Panc1 (cell line): ENCODE data around the gene IL10. TPM values are rescaled to one million over a fixed set of nuclear protein-coding genes. Genes with fewer than 3 reads are reported as not detected.

Source experiments
- ATAC-seq: fragments of 200-7000 bp; cut with Tn5 transposase; 2 replicates; pipeline ENCODE4 v1.9.1; 2020; ENCODE audit warnings: mild to moderate bottlenecking, moderate library complexity
- BruUV-seq: library from RNA; stranded (reverse); fragments of 400-500 nt; replicated peaks from 2 replicates; lab custom pipeline; 2021; lab: Mats Ljungman, UMichigan
- CTCF ChIA-PET: fragments of 300-600 bp; sonication (Branson Sonifier 250); formaldehyde crosslinking; loops from one replicate; lab custom pipeline; 2022; ENCODE audit warnings: antibody characterized with exemption; lab: Charles Lee
- POLR2A ChIA-PET: fragments of 300-600 bp; sonication (Branson Sonifier 250); formaldehyde crosslinking; loops from one replicate; lab custom pipeline; 2022; ENCODE audit warnings: antibody characterized with exemption; lab: Charles Lee
- DNase-seq: peaks from one replicate; pipeline ENCODE4 v3.0.0-alpha.2; 2010; ENCODE audit warnings: low read depth, low spot score
- H3K27ac ChIP-seq: 2 replicates; pipeline ENCODE4 v1.5.1; 2011; ENCODE audit warnings: mild to moderate bottlenecking, low read length, inconsistent platforms
- H3K27me3 ChIP-seq: fragments of 200-500 bp; sonication (Bioruptor generic); 2 replicates; pipeline ENCODE4 v1.6.0; 2014; ENCODE audit warnings: low read length, inconsistent platforms; ENCODE audit not compliant: control insufficient read depth, insufficient read depth
- H3K36me3 ChIP-seq: fragments of 200-500 bp; sonication (Bioruptor generic); 2 replicates; pipeline ENCODE4 v1.5.1; 2014; ENCODE audit warnings: inconsistent platforms, mild to moderate bottlenecking, low read length, moderate library complexity; ENCODE audit not compliant: control insufficient read depth, insufficient read depth
- H3K4me1 ChIP-seq: 2 replicates; pipeline ENCODE4 v1.5.1; 2011; ENCODE audit warnings: inconsistent platforms, mild to moderate bottlenecking, low read length, moderate library complexity; ENCODE audit not compliant: control insufficient read depth, insufficient read depth
- H3K4me3 ChIP-seq, 2 experiments: 2 replicates each; pipeline ENCODE4 v1.5.1; 2011 to 2012; ENCODE audit warnings: low read depth in 2 of 2, low read length in 2 of 2, mild to moderate bottlenecking in 2 of 2, inconsistent platforms in 1 of 2, moderate library complexity in 1 of 2
- H3K9me3 ChIP-seq: fragments of 200-500 bp; sonication (Bioruptor generic); 2 replicates; pipeline ENCODE4 v1.5.1; 2014; ENCODE audit warnings: low read depth, mild to moderate bottlenecking, inconsistent platforms, low read length, moderate library complexity; ENCODE audit not compliant: control insufficient read depth, insufficient read depth
- POLR2AphosphoS5 ChIP-seq: IDR thresholded peaks from 2 replicates; pipeline ENCODE4 v1.6.1; 2012; ENCODE audit warnings: mild to moderate bottlenecking, low read depth, low read length, moderate library complexity
- SIN3A ChIP-seq: IDR thresholded peaks from 2 replicates; pipeline ENCODE4 v1.6.1; 2012; ENCODE audit warnings: low read depth, mild to moderate bottlenecking, low read length, moderate library complexity, borderline replicate concordance; ENCODE audit not compliant: insufficient read depth
- TCF7L2 ChIP-seq: IDR thresholded peaks from 2 replicates; pipeline ENCODE4 v1.6.1; 2011; ENCODE audit warnings: mild to moderate bottlenecking, low read depth, low read length, inconsistent platforms
- in situ Hi-C: cut with HindIII; loops from 2 replicates; pipeline ENCODE4 v1.10.0; 2016; ENCODE audit warnings: low sequenced_read_pairs, low pct_unique_long_range_greater_than_20kb
- intact Hi-C: fragments of 100-400 bp; cut with micrococcal nuclease; formaldehyde crosslinking; loops from one replicate; pipeline ENCODE4 v1.10.0; 2022; ENCODE audit not compliant: unreplicated experiment
- total RNA-seq: library from RNA; stranded (reverse); gene quantifications from one replicate; pipeline ENCODE4 v1.2.1, GENCODE V29; 2021; ENCODE audit not compliant: unreplicated experiment
- TF ChIP-seq, protein P1 (sequence below): fragments of 450-650 bp; IDR thresholded peaks from 2 replicates; pipeline ENCODE4 v1.5.1; 2017; ENCODE audit warnings: mild to moderate bottlenecking
- TF ChIP-seq, protein P2 (sequence below), 2 experiments: IDR thresholded peaks; 2 replicates each; pipeline ENCODE4 v1.6.1; 2011 to 2012; ENCODE audit warnings: low read depth in 2 of 2, control low read depth in 1 of 2, low read length in 1 of 2, mild to moderate bottlenecking in 1 of 2, moderate library complexity in 1 of 2; ENCODE audit not compliant: insufficient read depth in 1 of 2

The IL10 gene
- total RNA-seq, 1 experiment from 2014 or later = not detected

DNA sequence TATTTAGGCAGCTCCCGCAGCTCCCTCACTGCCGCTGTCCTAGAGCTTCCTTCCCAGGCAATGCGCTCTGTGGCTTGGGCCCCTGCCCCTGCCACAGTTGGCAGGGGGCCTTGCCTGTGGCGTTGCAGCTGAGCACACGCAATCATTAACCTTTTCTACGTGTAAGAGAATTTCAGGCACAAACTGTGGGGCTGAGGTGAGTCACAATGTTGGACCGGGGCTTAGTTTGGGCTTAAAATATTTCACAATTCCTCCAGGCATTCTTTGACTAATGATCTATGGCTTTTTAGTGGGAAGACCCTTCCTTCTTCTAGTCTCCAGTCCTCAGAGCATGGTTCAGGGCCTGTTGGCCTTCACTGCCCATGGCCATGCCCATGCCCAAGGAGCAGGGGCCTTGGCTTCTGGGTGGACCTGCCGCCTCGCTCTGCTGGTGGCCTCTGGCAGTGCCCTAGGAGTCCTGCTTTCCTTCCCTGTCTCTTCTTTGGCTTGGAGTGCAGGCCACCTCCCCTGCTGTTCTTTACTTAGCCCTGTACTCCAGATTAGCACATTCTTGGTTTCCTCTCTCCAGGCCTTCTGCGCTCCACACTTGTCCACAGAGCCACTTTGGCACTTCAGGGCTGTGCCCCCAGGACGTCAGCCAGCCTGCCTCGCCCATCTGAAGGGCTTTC lies 48.4 kb downstream of the IL10 start:
- Histone ChIP-seq H3K9me3 (no peaks in the 10 kb centered on the region), H3K27me3 (no peaks in the 10 kb centered on the region), H3K27ac (no peak overlapping the region), H3K4me3 (no peak overlapping the region), H3K36me3 (no peaks in the 10 kb centered on the region), H3K4me1 (no peaks in the 10 kb centered on the region)
- in situ Hi-C loops = no loop called here
- BruUV-seq = no TSS peak
- no peak for DNase-seq
- ATAC-seq = no peak
- TF ChIP-seq SIN3A (no peak), TCF7L2 (no peak), POLR2AphosphoS5 (no peak)
- TF ChIP-seq, protein P1, sequence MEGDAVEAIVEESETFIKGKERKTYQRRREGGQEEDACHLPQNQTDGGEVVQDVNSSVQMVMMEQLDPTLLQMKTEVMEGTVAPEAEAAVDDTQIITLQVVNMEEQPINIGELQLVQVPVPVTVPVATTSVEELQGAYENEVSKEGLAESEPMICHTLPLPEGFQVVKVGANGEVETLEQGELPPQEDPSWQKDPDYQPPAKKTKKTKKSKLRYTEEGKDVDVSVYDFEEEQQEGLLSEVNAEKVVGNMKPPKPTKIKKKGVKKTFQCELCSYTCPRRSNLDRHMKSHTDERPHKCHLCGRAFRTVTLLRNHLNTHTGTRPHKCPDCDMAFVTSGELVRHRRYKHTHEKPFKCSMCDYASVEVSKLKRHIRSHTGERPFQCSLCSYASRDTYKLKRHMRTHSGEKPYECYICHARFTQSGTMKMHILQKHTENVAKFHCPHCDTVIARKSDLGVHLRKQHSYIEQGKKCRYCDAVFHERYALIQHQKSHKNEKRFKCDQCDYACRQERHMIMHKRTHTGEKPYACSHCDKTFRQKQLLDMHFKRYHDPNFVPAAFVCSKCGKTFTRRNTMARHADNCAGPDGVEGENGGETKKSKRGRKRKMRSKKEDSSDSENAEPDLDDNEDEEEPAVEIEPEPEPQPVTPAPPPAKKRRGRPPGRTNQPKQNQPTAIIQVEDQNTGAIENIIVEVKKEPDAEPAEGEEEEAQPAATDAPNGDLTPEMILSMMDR = no peak
- TF ChIP-seq, protein P2, sequence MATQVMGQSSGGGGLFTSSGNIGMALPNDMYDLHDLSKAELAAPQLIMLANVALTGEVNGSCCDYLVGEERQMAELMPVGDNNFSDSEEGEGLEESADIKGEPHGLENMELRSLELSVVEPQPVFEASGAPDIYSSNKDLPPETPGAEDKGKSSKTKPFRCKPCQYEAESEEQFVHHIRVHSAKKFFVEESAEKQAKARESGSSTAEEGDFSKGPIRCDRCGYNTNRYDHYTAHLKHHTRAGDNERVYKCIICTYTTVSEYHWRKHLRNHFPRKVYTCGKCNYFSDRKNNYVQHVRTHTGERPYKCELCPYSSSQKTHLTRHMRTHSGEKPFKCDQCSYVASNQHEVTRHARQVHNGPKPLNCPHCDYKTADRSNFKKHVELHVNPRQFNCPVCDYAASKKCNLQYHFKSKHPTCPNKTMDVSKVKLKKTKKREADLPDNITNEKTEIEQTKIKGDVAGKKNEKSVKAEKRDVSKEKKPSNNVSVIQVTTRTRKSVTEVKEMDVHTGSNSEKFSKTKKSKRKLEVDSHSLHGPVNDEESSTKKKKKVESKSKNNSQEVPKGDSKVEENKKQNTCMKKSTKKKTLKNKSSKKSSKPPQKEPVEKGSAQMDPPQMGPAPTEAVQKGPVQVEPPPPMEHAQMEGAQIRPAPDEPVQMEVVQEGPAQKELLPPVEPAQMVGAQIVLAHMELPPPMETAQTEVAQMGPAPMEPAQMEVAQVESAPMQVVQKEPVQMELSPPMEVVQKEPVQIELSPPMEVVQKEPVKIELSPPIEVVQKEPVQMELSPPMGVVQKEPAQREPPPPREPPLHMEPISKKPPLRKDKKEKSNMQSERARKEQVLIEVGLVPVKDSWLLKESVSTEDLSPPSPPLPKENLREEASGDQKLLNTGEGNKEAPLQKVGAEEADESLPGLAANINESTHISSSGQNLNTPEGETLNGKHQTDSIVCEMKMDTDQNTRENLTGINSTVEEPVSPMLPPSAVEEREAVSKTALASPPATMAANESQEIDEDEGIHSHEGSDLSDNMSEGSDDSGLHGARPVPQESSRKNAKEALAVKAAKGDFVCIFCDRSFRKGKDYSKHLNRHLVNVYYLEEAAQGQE (IDR thresholded peaks at IDR 0.05; ENCODE audit: insufficient read depth in 1 of 2, low read depth in 2 of 2, low read length in 1 of 2) = no peak
- POLR2A ChIA-PET = no interaction called here
- CTCF ChIA-PET = no interaction called here
- intact Hi-C loops = no loop called here

DNA sequence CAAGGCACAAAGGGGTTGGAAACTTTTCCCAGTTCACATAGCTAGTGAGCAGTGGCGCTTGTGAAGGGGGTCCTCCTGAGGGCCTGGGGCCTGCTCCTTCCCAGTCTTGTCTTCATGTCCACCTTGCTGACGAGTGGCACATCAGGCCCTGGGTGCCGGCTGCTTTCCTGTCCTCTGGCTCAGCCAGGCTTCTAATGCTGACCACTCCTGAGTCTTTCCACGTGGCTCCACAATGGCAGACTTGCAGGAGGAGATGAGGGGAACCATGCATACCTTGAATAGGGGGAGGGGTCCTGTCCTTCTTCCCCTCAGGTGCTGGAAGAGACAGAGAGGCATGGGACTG lies 48.9 kb downstream of the IL10 start:
- BruUV-seq = no TSS peak
- POLR2A ChIA-PET = no interaction called here
- H3K4me3 ChIP-seq = no peak overlapping the region
- no peaks in the 10 kb centered on the region for H3K9me3 ChIP-seq
- no peak for TF ChIP-seq SIN3A
- CTCF ChIA-PET = no interaction called here
- H3K27ac ChIP-seq = no peak overlapping the region
- no peak for ATAC-seq
- DNase-seq = no peak
- no peaks in the 10 kb centered on the region for H3K36me3 ChIP-seq
- H3K27me3 ChIP-seq = no peaks in the 10 kb centered on the region
- intact Hi-C loops = no loop called here
- in situ Hi-C loops = no loop called here
- H3K4me1 ChIP-seq = no peaks in the 10 kb centered on the region

DNA sequence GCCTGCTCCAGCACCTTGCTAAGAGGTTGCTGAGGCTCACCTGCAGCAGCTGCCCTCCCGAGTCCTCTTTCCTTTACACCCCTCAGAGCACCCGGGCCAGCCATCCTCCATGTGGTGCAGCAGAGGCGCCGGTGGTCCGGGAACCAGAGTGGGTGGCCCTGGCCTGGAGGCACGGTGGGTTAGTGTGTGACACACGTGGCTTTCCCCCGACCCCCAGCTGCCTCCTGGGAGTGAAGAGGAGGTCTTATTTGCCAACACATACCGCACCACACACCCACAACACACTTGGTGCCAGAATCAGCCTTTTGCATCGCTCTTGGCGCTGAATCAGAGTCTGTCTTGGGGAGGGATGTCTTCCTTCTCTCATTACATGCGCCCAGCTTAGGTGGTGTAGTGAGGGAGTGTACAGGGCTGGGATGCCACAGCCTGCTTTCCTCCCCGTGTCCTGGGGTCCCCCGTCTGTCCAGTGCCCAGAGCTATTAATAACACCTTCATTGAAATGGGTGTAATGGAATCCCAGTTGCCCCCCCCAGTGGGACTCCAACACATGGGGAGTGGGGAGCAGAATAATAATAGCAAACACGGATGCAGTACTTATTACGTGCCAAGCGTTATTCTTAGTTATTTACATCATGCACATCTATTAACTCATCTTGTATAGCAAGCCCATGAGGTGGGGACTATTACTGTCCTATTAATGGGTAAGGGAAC lies 49.4 kb downstream of the IL10 start:
- no peak for ATAC-seq
- CTCF ChIA-PET = no interaction called here

More for the DNA sequence above, 49.4 kb downstream of the IL10 start:
- Histone ChIP-seq H3K27me3 (no peaks in the 10 kb centered on the region), H3K4me3 (no peak overlapping the region), H3K9me3 (no peaks in the 10 kb centered on the region), H3K36me3 (no peaks in the 10 kb centered on the region), H3K27ac (no peak overlapping the region), H3K4me1 (no peaks in the 10 kb centered on the region)
- intact Hi-C loops (no loop called here), in situ Hi-C loops (no loop called here)
- TF ChIP-seq, protein P2 (IDR thresholded peaks at IDR 0.05; ENCODE audit: insufficient read depth in 1 of 2, low read depth in 2 of 2, low read length in 1 of 2) = no peak
- no peak for TF ChIP-seq SIN3A
- TF ChIP-seq, protein P1 = no peak
- DNase-seq = no peak
- no TSS peak for BruUV-seq
- POLR2A ChIA-PET = interaction anchor here (0.7 kb wide), 1 partner anchor 152 kb away, joined by 4 read pairs; no protein-coding TSS in a partner anchor
